MM.1S (cell line): Measurements from ENCODE around the gene FNTB.

Source experiments
- DNase-seq: peaks from one replicate; pipeline ENCODE4 v3.0.0-alpha.2; 2015
- H2AFZ ChIP-seq: fragments of 300-600 bp; sonication (generic); 2 replicates; pipeline ENCODE4 v1.6.0; 2016; ENCODE audit warnings: antibody characterized with exemption, low read length
- H3F3A ChIP-seq: fragments of 300-600 bp; sonication (generic); 2 replicates; pipeline ENCODE4 v1.6.1; 2016; ENCODE audit warnings: mild to moderate bottlenecking, antibody characterized with exemption, low read length, moderate library complexity, mixed read lengths; ENCODE audit not compliant: insufficient read depth
- H3K27ac ChIP-seq: fragments of 300-600 bp; sonication (generic); 2 replicates; pipeline ENCODE4 v1.5.1; 2016; ENCODE audit warnings: mild to moderate bottlenecking, low read length
- H3K27me3 ChIP-seq: fragments of 300-600 bp; sonication (generic); replicated peaks from 2 replicates; pipeline ENCODE4 v1.6.0; 2016; ENCODE audit warnings: low read length; ENCODE audit not compliant: insufficient read depth
- H3K36me3 ChIP-seq: fragments of 300-600 bp; sonication (generic); replicated peaks from 2 replicates; pipeline ENCODE4 v1.6.1; 2016; ENCODE audit warnings: mild to moderate bottlenecking, low read length, mixed read lengths; ENCODE audit not compliant: insufficient read depth
- H3K4me1 ChIP-seq: fragments of 300-600 bp; sonication (generic); 2 replicates; pipeline ENCODE4 v1.6.1; 2016; ENCODE audit warnings: low read length, mixed read lengths
- H3K4me2 ChIP-seq: fragments of 300-600 bp; sonication (generic); 2 replicates; pipeline ENCODE4 v1.6.0; 2016; ENCODE audit warnings: low read depth, low read length
- H3K4me3 ChIP-seq: fragments of 300-600 bp; sonication (generic); 2 replicates; pipeline ENCODE4 v1.5.1; 2016; ENCODE audit warnings: low read length, mixed read lengths
- H3K79me2 ChIP-seq: fragments of 300-600 bp; sonication (generic); 2 replicates; pipeline ENCODE4 v1.6.1; 2016; ENCODE audit warnings: mixed run types, low read length, mixed read lengths
- H3K9ac ChIP-seq: fragments of 300-600 bp; sonication (generic); 2 replicates; pipeline ENCODE4 v1.6.1; 2016; ENCODE audit warnings: low read length, mixed read lengths
- H3K9me2 ChIP-seq: fragments of 300-600 bp; sonication (generic); replicated peaks from 2 replicates; pipeline ENCODE4 v1.6.1; 2016; ENCODE audit warnings: mild to moderate bottlenecking, low read length, mixed read lengths; ENCODE audit not compliant: insufficient read depth
- H3K9me3 ChIP-seq: fragments of 300-600 bp; sonication (generic); replicated peaks from 2 replicates; pipeline ENCODE4 v1.6.1; 2016; ENCODE audit warnings: mild to moderate bottlenecking, low read length, mixed read lengths; ENCODE audit not compliant: insufficient read depth
- H4K20me1 ChIP-seq: fragments of 300-600 bp; sonication (generic); 2 replicates; pipeline ENCODE4 v1.6.1; 2016; ENCODE audit warnings: mild to moderate bottlenecking, low read length, moderate library complexity, mixed read lengths; ENCODE audit not compliant: insufficient read depth
- EZH2 ChIP-seq: fragments of 300-600 bp; sonication (generic); optimal IDR thresholded peaks from 2 replicates; pipeline ENCODE3; 2017; ENCODE audit warnings: low read depth, mild to moderate bottlenecking, antibody characterized with exemption, low read length, mixed read lengths
- EZH2phosphoT487 ChIP-seq: fragments of 300-600 bp; sonication (generic); IDR thresholded peaks from 2 replicates; pipeline ENCODE4 v1.6.1; 2018; ENCODE audit warnings: antibody characterized with exemption, low read length
- TF ChIP-seq, protein P1 (sequence below): fragments of 300-600 bp; sonication (generic); IDR thresholded peaks from 2 replicates; pipeline ENCODE4 v1.5.1; 2016; ENCODE audit warnings: antibody characterized with exemption, low read length, mixed read lengths

FNTB gene

GRCh38 chr14:64983439-64984310 lies 3.0 kb upstream of the FNTB start:
- Histone ChIP-seq H2AFZ (0 out of 2 replicates have a peak overlapping the region, but pooled peaks have one; percentile 27), H3K27me3 (no peaks in the 10 kb centered on the region), H3K9ac (no peak overlapping the region), H3K4me1 (peaks cover 4% of the 10 kb centered on the region; the same call in 1 of the 2 replicates), H3K4me2 (peak overlapping the region; percentile 73; the same call in 1 of the 2 replicates), H4K20me1 (no peaks in the 10 kb centered on the region), H3K36me3 (no peaks in the 10 kb centered on the region), H3K79me2 (peaks cover 16% of the 10 kb centered on the region), H3K4me3 (peak overlapping the region; percentile 37; the same call in 1 of the 2 replicates), H3K27ac (no peak overlapping the region), H3K9me3 (no peaks in the 10 kb centered on the region), H3F3A (no peaks in the 10 kb centered on the region), H3K9me2 (no peaks in the 10 kb centered on the region)
- TF ChIP-seq EZH2phosphoT487 (no peak), EZH2 (no peak)
- TF ChIP-seq, protein P1, sequence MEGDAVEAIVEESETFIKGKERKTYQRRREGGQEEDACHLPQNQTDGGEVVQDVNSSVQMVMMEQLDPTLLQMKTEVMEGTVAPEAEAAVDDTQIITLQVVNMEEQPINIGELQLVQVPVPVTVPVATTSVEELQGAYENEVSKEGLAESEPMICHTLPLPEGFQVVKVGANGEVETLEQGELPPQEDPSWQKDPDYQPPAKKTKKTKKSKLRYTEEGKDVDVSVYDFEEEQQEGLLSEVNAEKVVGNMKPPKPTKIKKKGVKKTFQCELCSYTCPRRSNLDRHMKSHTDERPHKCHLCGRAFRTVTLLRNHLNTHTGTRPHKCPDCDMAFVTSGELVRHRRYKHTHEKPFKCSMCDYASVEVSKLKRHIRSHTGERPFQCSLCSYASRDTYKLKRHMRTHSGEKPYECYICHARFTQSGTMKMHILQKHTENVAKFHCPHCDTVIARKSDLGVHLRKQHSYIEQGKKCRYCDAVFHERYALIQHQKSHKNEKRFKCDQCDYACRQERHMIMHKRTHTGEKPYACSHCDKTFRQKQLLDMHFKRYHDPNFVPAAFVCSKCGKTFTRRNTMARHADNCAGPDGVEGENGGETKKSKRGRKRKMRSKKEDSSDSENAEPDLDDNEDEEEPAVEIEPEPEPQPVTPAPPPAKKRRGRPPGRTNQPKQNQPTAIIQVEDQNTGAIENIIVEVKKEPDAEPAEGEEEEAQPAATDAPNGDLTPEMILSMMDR: peak; percentile 46
- DNase-seq: peak; percentile 50

DNA sequence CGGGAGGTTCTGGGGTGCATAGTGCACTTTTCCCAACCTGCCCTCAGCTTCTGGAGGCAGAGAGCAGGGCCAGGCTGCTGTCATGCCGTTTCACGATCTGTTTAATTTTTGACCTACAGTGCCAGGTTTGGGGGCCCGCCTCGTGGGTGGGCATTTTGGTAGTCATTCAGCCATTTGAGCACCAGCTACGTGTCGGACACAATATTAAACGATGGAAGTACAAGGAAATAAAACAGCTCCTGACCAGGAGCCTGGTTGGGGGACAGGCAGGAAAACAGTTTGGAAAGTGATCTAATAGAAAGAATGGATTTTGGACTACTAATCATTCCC lies 708 bp downstream of the FNTB start:
- no peaks in the 10 kb centered on the region for H3K9me3 ChIP-seq

DNA sequence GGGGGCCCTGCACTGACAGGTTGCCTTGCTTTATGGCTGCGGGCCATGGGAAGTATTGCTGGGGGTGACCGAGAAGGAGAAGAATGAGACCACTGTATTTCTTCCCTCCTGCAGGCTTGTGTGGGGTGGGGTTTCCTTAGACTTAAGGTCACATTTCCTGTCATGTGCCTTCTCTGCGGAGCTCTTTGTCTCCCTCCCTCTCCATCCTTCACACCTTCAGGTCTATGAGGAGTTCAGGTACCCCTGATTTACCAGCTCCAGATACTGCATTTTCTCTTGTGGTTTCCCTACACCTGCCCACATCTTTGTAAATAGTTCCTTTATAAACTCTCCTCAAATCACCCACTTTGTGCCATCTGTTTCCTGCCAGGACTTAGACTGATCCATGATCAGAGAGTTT lies 3.6 kb downstream of the FNTB start:
- Histone ChIP-seq H3K9ac (no peak overlapping the region), H3K9me2 (no peaks in the 10 kb centered on the region), H3K4me2 (no peak overlapping the region), H3K36me3 (no peaks in the 10 kb centered on the region), H3K4me3 (no peak overlapping the region), H3F3A (no peaks in the 10 kb centered on the region), H3K79me2 (peaks cover 31% of the 10 kb centered on the region), H3K27me3 (no peaks in the 10 kb centered on the region), H4K20me1 (no peaks in the 10 kb centered on the region), H2AFZ (no peak overlapping the region), H3K9me3 (no peaks in the 10 kb centered on the region), H3K27ac (no peak overlapping the region), H3K4me1 (peaks cover 4% of the 10 kb centered on the region; the same call in 1 of the 2 replicates)
- DNase-seq: no peak
- TF ChIP-seq EZH2phosphoT487: no peak
- TF ChIP-seq, protein P1: no peak
- TF ChIP-seq EZH2: no peak

More for the DNA sequence above, 708 bp downstream of the FNTB start:
- Histone ChIP-seq H3K4me3 (peak overlapping the region; percentile 92), H4K20me1 (no peaks in the 10 kb centered on the region), H3K27me3 (no peaks in the 10 kb centered on the region), H3K36me3 (no peaks in the 10 kb centered on the region), H3K79me2 (peaks cover 27% of the 10 kb centered on the region), H2AFZ (peak overlapping the region; percentile 86), H3K9me2 (no peaks in the 10 kb centered on the region), H3K27ac (no peak overlapping the region), H3K9ac (peak overlapping the region; percentile 74), H3K4me1 (peaks cover 4% of the 10 kb centered on the region; the same call in 1 of the 2 replicates), H3K4me2 (peak overlapping the region; percentile 83), H3F3A (no peaks in the 10 kb centered on the region)
- TF ChIP-seq EZH2 (no peak), EZH2phosphoT487 (no peak)
- TF ChIP-seq, protein P1: no peak
- DNase-seq: no peak
